A673 (cell line): ENCODE measurements around the gene GPR17.

Experiments
- CTCF ChIP-seq: fragments of 300-800, 200-600 bp; sonication (generic); conservative IDR thresholded peaks from 2 replicates; pipeline ENCODE4 v1.5.1; 2017; ENCODE audit warnings: low read depth, mild to moderate bottlenecking, antibody characterized with exemption, low read length, moderate library complexity, mixed read lengths
- EZH2 ChIP-seq: fragments of 200-600 bp; sonication (generic); IDR thresholded peaks from 2 replicates; pipeline ENCODE4 v1.6.1; 2017; ENCODE audit warnings: borderline replicate concordance, low read depth, mild to moderate bottlenecking, mixed read lengths, antibody characterized with exemption, low read length; ENCODE audit not compliant: poor library complexity, severe bottlenecking

GRCh38 chr2:127641133-127641532 lies 4.8 kb upstream of the GPR17 start:
- TF ChIP-seq CTCF = no peak
- TF ChIP-seq EZH2 = no peak
